ENCODE data around the gene RAB11A.

The RAB11A gene

DNA sequence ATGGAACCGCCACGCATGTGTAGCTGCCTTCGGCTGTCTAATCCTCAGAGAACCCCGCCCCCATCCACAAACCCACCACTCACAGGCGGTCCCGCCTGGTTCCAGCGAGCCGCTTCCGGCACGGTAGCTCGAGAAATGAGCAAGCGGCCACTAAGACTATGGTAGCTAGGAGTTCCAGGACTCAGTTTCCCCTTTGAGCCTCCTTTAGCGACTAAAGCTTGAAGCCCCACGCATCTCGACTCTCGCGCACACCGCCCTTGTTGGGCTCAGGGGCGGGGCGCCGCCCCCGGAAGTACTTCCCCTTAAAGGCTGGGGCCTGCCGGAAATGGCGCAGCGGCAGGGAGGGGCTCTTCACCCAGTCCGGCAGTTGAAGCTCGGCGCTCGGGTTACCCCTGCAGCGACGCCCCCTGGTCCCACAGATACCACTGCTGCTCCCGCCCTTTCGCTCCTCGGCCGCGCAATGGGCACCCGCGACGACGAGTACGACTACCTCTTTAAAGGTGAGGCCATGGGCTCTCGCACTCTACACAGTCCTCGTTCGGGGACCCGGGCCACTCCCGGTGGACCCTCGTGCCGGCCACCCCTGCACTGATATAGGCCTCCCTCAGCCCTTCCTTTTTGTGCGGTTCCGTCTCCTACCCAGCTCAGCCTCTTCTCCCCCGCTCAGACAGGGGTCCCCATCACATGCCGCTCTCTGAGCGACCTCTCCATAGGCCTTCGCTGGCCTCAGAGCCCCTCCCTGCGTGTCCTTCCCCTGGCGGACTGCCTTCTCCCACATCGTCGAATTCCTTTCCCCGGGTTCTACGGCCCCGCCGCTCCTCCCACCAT is at the start of gene RAB11A:
TSS of gene RAB11A (plus strand) at position 366 of the 828 bp plus-strand sequence. CDS start at position 461, 95 bp downstream.
- peaks cover 0 to under 1% (median 0%) of the 10 kb centered on the region in 5 donors for H3K36me3 ChIP-seq (ENCODE audit: control insufficient read depth in 5 of 5, insufficient read depth in 5 of 5, low read length in 5 of 5)
- H3K4me1 ChIP-seq (ENCODE audit: control insufficient read depth in 5 of 5, insufficient read depth in 5 of 5, low read length in 5 of 5), result peaks cover 0 to 32% (median 20%) of the 10 kb centered on the region in 5 donors
- no peaks in the 10 kb centered on the region for H3K9me3 ChIP-seq (ENCODE audit: control insufficient read depth in 5 of 5, low read length in 5 of 5)
- peak within 1 kb of the TSS; percentile 76 to 98 (median 95) for H3K9ac ChIP-seq (ENCODE audit: low read length in 5 of 5)
- H3K27me3 ChIP-seq (ENCODE audit: control insufficient read depth in 5 of 5, insufficient read depth in 4 of 5, low read length in 5 of 5), result no peaks in the 10 kb centered on the region
- peak within 1 kb of the TSS; percentile 97 to 100 (median 98) for H3K4me3 ChIP-seq (ENCODE audit: low read depth in 1 of 5, low read length in 5 of 5)
- peak within 1 kb of the TSS; percentile 95 for H3K27ac ChIP-seq (ENCODE audit: low read depth, low read length)

DNA sequence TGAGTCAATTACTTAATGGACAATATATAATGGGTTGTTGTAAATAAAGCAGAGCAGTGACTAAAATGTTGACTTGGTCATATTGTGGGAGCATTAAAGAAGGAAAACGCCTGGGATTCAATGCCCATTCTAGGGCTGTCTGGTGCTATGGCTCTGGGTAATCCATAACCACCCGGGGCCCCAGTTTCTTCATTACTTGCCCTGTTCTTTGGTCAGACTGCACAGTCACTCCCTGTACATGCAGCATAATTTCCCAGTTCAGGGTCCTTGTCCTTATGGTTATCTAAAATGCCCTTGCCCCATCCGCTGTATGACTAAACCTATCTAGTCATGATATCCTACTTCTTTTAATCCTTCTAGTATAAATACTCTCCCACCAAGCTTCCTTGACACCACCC is 49.7 kb upstream of the RAB11A start:
- Histone ChIP-seq H3K27me3 (ENCODE audit: control insufficient read depth in 5 of 5, insufficient read depth in 4 of 5, low read length in 5 of 5) (no peaks in the 10 kb centered on the region), H3K27ac (ENCODE audit: low read depth, low read length) (no peak overlapping the region), H3K4me1 (ENCODE audit: control insufficient read depth in 5 of 5, insufficient read depth in 5 of 5, low read length in 5 of 5) (peaks cover 3 to 21% (median 13%) of the 10 kb centered on the region in 5 donors), H3K36me3 (ENCODE audit: control insufficient read depth in 5 of 5, insufficient read depth in 5 of 5, low read length in 5 of 5) (no peaks in the 10 kb centered on the region), H3K9me3 (ENCODE audit: control insufficient read depth in 5 of 5, low read length in 5 of 5) (no peaks in the 10 kb centered on the region), H3K9ac (ENCODE audit: low read length in 5 of 5) (no peak overlapping the region), H3K4me3 (ENCODE audit: low read depth in 1 of 5, low read length in 5 of 5) (no peak overlapping the region)

DNA sequence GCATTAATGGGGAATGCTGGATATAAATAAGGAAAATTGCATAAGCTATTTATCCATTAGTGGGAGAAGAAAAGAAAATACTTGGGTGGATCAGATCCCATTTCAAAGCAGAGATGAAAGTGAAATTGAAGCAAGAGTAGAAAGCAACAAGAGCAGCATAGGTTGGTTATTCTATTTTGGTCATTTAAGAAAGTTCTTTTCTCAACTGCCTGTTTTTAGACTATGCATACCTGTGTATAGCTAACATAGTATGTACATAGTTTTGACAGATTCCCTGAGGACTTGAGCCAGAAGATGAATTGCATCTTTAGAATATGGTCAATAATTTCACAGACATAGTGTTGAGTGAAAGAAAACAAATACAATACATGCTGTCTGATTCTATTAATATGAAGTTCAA is 48.2 kb upstream of the RAB11A start:
- Histone ChIP-seq H3K36me3 (ENCODE audit: control insufficient read depth in 5 of 5, insufficient read depth in 5 of 5, low read length in 5 of 5) (no peaks in the 10 kb centered on the region), H3K4me1 (ENCODE audit: control insufficient read depth in 5 of 5, insufficient read depth in 5 of 5, low read length in 5 of 5) (peaks cover 3 to 29% (median 14%) of the 10 kb centered on the region in 5 donors), H3K9ac (ENCODE audit: low read length in 5 of 5) (no peak overlapping the region), H3K27me3 (ENCODE audit: control insufficient read depth in 5 of 5, insufficient read depth in 4 of 5, low read length in 5 of 5) (no peaks in the 10 kb centered on the region), H3K9me3 (ENCODE audit: control insufficient read depth in 5 of 5, low read length in 5 of 5) (no peaks in the 10 kb centered on the region), H3K27ac (ENCODE audit: low read depth, low read length) (no peak overlapping the region), H3K4me3 (ENCODE audit: low read depth in 1 of 5, low read length in 5 of 5) (no peak overlapping the region)

DNA sequence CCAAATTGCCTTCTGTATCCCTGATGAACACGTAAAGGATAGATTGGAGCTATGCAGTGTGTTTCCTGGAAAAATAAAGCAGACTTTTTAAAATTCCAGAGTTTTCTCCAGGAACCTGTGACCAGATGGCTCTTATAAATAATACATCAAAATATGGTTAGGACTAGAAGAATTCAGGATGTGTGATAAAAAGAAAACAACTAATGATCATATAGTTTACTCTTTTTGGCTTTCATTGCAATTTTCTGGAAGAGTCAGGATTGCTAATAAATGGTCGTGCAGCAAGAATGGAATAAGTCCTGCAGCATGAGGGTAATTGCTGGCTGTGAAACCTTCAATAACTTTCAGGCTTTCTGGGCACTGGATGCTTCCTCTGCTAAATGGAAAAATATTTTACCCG is 47.0 kb upstream of the RAB11A start:
- Histone ChIP-seq H3K27me3 (ENCODE audit: control insufficient read depth in 5 of 5, insufficient read depth in 4 of 5, low read length in 5 of 5) (no peaks in the 10 kb centered on the region), H3K9me3 (ENCODE audit: control insufficient read depth in 5 of 5, low read length in 5 of 5) (no peaks in the 10 kb centered on the region), H3K27ac (ENCODE audit: low read depth, low read length) (no peak overlapping the region), H3K4me3 (ENCODE audit: low read depth in 1 of 5, low read length in 5 of 5) (no peak overlapping the region), H3K36me3 (ENCODE audit: control insufficient read depth in 5 of 5, insufficient read depth in 5 of 5, low read length in 5 of 5) (no peaks in the 10 kb centered on the region), H3K4me1 (ENCODE audit: control insufficient read depth in 5 of 5, insufficient read depth in 5 of 5, low read length in 5 of 5) (peaks cover 5 to 40% (median 22%) of the 10 kb centered on the region in 5 donors), H3K9ac (ENCODE audit: low read length in 5 of 5) (no peak overlapping the region)

DNA sequence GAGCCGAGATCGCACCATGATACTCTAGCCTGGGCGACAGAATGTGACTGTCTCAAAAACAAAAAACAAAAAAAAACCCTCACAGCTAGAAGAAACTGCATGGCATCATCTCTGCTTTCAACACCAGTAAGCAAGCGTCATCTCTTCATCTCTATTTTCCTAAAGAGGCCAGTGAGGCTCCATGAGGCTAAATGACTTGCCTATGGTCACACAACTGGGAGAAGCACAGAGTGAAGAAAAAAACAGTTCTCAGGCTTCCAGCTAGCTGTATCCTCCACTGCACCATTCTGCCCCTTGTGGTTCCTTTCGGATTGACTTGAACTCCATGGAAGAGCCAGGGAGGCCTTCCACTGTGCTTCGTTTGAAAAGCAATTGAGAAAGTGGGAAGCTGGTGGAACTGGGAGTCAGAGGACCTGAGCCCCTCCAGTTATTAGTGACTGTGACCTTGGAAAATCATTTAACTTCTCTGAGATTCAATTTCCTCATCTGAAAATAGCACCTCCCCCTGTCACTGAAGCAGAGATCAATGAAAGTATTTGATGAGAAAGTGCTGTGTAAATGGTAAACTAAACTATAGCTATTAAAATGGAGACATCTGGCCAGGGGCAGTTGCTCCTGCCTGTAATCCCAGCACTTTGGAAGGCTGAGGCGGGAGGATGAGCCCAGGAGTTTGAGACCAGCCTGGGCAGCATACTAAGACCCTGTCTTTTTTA is 45.1 kb upstream of the RAB11A start:
- H3K4me3 ChIP-seq (ENCODE audit: low read depth in 1 of 5, low read length in 5 of 5), result no peak overlapping the region
- H3K9ac ChIP-seq (ENCODE audit: low read length in 5 of 5), result no peak overlapping the region
- H3K27ac ChIP-seq (ENCODE audit: low read depth, low read length), result no peak overlapping the region
- no peaks in the 10 kb centered on the region for H3K36me3 ChIP-seq (ENCODE audit: control insufficient read depth in 5 of 5, insufficient read depth in 5 of 5, low read length in 5 of 5)
- no peaks in the 10 kb centered on the region for H3K9me3 ChIP-seq (ENCODE audit: control insufficient read depth in 5 of 5, low read length in 5 of 5)
- H3K27me3 ChIP-seq (ENCODE audit: control insufficient read depth in 5 of 5, insufficient read depth in 4 of 5, low read length in 5 of 5), result no peaks in the 10 kb centered on the region
- H3K4me1 ChIP-seq (ENCODE audit: control insufficient read depth in 5 of 5, insufficient read depth in 5 of 5, low read length in 5 of 5), result peaks cover 5 to 36% (median 24%) of the 10 kb centered on the region in 5 donors

DNA sequence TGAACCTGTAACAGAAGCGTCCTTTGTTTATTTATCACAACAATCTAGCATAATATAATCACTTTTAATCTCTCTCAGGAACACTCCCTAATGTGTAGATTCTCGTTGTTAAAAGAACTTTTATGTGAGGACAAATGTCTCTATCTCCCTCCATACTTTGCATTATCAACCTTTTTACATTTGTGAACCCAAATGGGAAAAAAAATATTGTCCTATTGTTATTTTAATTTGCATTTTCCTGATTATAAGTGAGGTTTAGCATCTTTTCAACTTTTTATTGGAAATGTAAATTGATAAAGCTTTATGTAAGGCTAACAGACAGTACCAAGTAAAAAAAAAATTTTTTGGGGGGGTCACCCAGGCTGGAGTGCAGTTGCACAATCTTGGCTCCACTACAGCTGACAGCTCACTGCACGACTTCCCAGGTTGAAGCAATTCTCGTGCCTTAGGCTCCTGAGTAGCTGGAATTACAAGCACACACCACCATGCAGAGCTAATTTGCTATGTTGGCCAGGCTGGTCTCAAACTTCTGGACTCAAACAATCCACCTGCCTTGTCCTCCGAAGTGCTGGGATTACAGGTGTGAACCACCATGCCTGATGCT is 44.2 kb upstream of the RAB11A start:
- Histone ChIP-seq H3K27ac (ENCODE audit: low read depth, low read length) (no peak overlapping the region), H3K9me3 (ENCODE audit: control insufficient read depth in 5 of 5, low read length in 5 of 5) (no peaks in the 10 kb centered on the region), H3K4me3 (ENCODE audit: low read depth in 1 of 5, low read length in 5 of 5) (no peak overlapping the region), H3K36me3 (ENCODE audit: control insufficient read depth in 5 of 5, insufficient read depth in 5 of 5, low read length in 5 of 5) (no peaks in the 10 kb centered on the region), H3K4me1 (ENCODE audit: control insufficient read depth in 5 of 5, insufficient read depth in 5 of 5, low read length in 5 of 5) (peaks cover 5 to 30% (median 21%) of the 10 kb centered on the region in 5 donors), H3K27me3 (ENCODE audit: control insufficient read depth in 5 of 5, insufficient read depth in 4 of 5, low read length in 5 of 5) (no peaks in the 10 kb centered on the region), H3K9ac (ENCODE audit: low read length in 5 of 5) (no peak overlapping the region)

DNA sequence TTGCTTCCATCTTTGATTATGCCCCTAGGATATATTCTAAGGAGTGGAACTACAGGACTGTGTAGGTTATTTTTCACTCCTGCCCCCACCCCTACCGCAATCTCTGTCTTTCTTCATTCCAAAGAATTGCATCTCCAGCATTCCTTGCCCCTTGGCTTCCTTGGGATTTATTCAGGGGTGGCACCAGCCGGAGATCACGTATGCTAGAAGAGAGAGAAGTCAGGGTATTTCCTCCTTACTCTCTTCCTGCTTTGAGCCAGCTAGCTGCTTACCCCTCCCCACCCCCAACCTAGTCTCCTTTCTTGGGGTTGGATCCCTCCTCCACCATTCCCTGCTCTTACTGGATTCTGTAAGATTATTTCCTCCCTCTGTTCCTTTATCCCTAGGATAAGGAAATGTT is 42.2 kb upstream of the RAB11A start:
- Histone ChIP-seq H3K4me1 (ENCODE audit: control insufficient read depth in 5 of 5, insufficient read depth in 5 of 5, low read length in 5 of 5) (peaks cover 5 to 44% (median 21%) of the 10 kb centered on the region in 5 donors), H3K4me3 (ENCODE audit: low read depth in 1 of 5, low read length in 5 of 5) (peak overlapping the region in 2 of 5 donors; percentile 33 to 40), H3K27ac (ENCODE audit: low read depth, low read length) (no peak overlapping the region), H3K9me3 (ENCODE audit: control insufficient read depth in 5 of 5, low read length in 5 of 5) (no peaks in the 10 kb centered on the region), H3K27me3 (ENCODE audit: control insufficient read depth in 5 of 5, insufficient read depth in 4 of 5, low read length in 5 of 5) (no peaks in the 10 kb centered on the region), H3K9ac (ENCODE audit: low read length in 5 of 5) (peak overlapping the region in 2 of 5 donors; percentile 26 to 47), H3K36me3 (ENCODE audit: control insufficient read depth in 5 of 5, insufficient read depth in 5 of 5, low read length in 5 of 5) (no peaks in the 10 kb centered on the region)

DNA sequence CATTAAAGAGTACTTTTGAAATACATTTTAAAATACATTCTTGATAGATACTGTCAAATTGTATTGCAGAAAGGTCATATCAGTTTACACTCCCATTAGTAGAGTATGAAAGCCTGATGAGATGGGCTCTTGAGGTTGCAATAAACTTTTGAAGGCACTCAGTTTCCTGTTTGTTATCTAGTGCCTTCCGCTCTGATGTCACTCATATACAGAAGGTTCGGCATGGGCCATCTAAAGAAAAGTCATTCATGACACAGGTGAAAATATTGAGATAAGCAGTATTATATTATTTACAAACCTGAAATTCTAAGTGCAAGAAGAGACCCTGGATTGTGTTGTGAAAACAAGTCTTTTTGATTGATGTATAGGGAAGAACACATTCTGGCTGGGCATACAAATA is 40.7 kb upstream of the RAB11A start:
- Histone ChIP-seq H3K4me3 (ENCODE audit: low read depth in 1 of 5, low read length in 5 of 5) (no peak overlapping the region), H3K9me3 (ENCODE audit: control insufficient read depth in 5 of 5, low read length in 5 of 5) (no peaks in the 10 kb centered on the region), H3K4me1 (ENCODE audit: control insufficient read depth in 5 of 5, insufficient read depth in 5 of 5, low read length in 5 of 5) (peaks cover 16 to 58% (median 33%) of the 10 kb centered on the region in 5 donors), H3K9ac (ENCODE audit: low read length in 5 of 5) (no peak overlapping the region), H3K27ac (ENCODE audit: low read depth, low read length) (no peak overlapping the region), H3K27me3 (ENCODE audit: control insufficient read depth in 5 of 5, insufficient read depth in 4 of 5, low read length in 5 of 5) (peaks cover 0 to 4% (median 0%) of the 10 kb centered on the region in 5 donors), H3K36me3 (ENCODE audit: control insufficient read depth in 5 of 5, insufficient read depth in 5 of 5, low read length in 5 of 5) (no peaks in the 10 kb centered on the region)

DNA sequence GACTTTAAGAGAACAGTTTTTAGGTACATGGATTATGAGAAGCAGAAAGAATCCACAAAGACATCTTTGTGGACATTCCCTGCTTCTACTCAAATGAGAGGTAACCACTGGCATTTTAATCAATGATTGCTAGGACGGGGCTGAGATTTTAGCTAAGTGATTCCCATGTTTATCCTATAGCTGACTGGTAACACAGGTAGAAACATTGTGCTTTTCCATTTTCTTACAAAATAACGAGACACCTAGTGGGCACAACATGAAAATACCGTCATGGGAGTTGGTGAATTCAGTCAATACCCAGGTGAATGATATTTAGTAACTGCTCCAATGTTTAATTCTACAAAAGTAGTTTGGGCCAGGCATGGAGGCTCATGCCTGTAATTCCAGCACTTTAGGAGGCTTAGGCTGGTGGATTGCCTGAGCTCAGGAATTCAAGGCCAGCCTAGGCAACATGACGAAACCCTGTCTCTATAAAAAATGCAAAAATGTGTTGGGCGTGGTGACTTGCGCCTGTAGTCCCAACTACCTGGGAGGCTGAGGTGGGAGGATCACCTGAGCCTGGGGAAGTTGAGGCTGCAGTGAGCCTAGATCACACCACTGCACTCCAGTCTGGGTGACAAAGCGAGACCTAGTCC is 40.0 kb upstream of the RAB11A start:
- H3K4me1 ChIP-seq (ENCODE audit: control insufficient read depth in 5 of 5, insufficient read depth in 5 of 5, low read length in 5 of 5), result peaks cover 18 to 60% (median 36%) of the 10 kb centered on the region in 5 donors
- no peak overlapping the region for H3K4me3 ChIP-seq (ENCODE audit: low read depth in 1 of 5, low read length in 5 of 5)
- H3K9ac ChIP-seq (ENCODE audit: low read length in 5 of 5), result no peak overlapping the region
- no peaks in the 10 kb centered on the region for H3K36me3 ChIP-seq (ENCODE audit: control insufficient read depth in 5 of 5, insufficient read depth in 5 of 5, low read length in 5 of 5)
- H3K9me3 ChIP-seq (ENCODE audit: control insufficient read depth in 5 of 5, low read length in 5 of 5), result no peaks in the 10 kb centered on the region
- no peak overlapping the region for H3K27ac ChIP-seq (ENCODE audit: low read depth, low read length)
- H3K27me3 ChIP-seq (ENCODE audit: control insufficient read depth in 5 of 5, insufficient read depth in 4 of 5, low read length in 5 of 5), result peaks cover 0 to 4% (median 0%) of the 10 kb centered on the region in 5 donors

All from subcutaneous abdominal adipose tissue (tissue), 5 donors.